IMR-90 (cell line): Measurements from ENCODE around the gene PALS1. TPM values are rescaled to one million over a fixed set of nuclear protein-coding genes. Genes with fewer than 3 reads are reported as not detected.

Experiments
- ATAC-seq: fragments of 200-7000 bp; cut with Tn5 transposase; 2 replicates; pipeline ENCODE4 v1.9.1; 2020; ENCODE audit warnings: low read depth, mild to moderate bottlenecking, moderate library complexity
- BruUV-seq: library from RNA; stranded (reverse); fragments of 400-500 nt; replicated peaks from 2 replicates; lab custom pipeline; 2021; lab: Mats Ljungman, UMichigan
- CTCF ChIA-PET: fragments of 300-600 bp; formaldehyde crosslinking; extraction: SDS; loops from one replicate; lab custom pipeline; 2021; ENCODE audit warnings: antibody characterized with exemption; lab: Yijun Ruan, JAX
- POLR2A ChIA-PET: fragments of 300-600 bp; sonication (Branson Sonifier 250); formaldehyde crosslinking; loops from one replicate; lab custom pipeline; 2022; ENCODE audit warnings: antibody characterized with exemption; ENCODE audit not compliant: unreplicated experiment; lab: Charles Lee
- DNase-seq: peaks from one replicate; pipeline ENCODE4 v3.0.0; 2013
- H2AFZ ChIP-seq: replicated peaks from 2 replicates; pipeline ENCODE3; 2013; ENCODE audit warnings: low read length, mild to moderate bottlenecking; ENCODE audit not compliant: poor library complexity
- H2AK5ac ChIP-seq: 2 replicates; pipeline ENCODE4 v1.6.1; 2013; ENCODE audit warnings: low read depth, low read length, inconsistent platforms
- H2AK9ac ChIP-seq: replicated peaks from 2 replicates; pipeline ENCODE3; 2013; ENCODE audit warnings: mild to moderate bottlenecking, low read depth, low read length, moderate library complexity; ENCODE audit not compliant: poor library complexity
- H2BK120ac ChIP-seq: 2 replicates; pipeline ENCODE4 v1.6.1; 2013; ENCODE audit warnings: low read depth, low read length, inconsistent platforms
- H2BK15ac ChIP-seq: 3 replicates; pipeline ENCODE4 v1.6.1; 2013; ENCODE audit warnings: low read depth, low read length, inconsistent platforms
- H2BK20ac ChIP-seq: 2 replicates; pipeline ENCODE4 v1.6.1; 2013; ENCODE audit warnings: low read depth, mild to moderate bottlenecking, inconsistent platforms, low read length, moderate library complexity
- H2BK5ac ChIP-seq: 2 replicates; pipeline ENCODE4 v1.6.1; 2013; ENCODE audit warnings: mild to moderate bottlenecking, low read depth, low read length, inconsistent platforms; ENCODE audit not compliant: poor library complexity, severe bottlenecking
- H3K14ac ChIP-seq: replicated peaks from 2 replicates; pipeline ENCODE4 v1.6.1; 2013; ENCODE audit warnings: low read depth, low read length, inconsistent platforms
- H3K18ac ChIP-seq: 2 replicates; pipeline ENCODE4 v1.6.1; 2013; ENCODE audit warnings: low read depth, low read length, control low read depth
- H3K23ac ChIP-seq: 2 replicates; pipeline ENCODE4 v1.6.1; 2013; ENCODE audit warnings: low read depth, low read length, inconsistent platforms
- H3K27ac ChIP-seq: 2 replicates; pipeline ENCODE4 v1.5.1; 2013; ENCODE audit warnings: mild to moderate bottlenecking, control low read depth, low read length; ENCODE audit not compliant: insufficient read depth
- H3K27me3 ChIP-seq: 2 replicates; pipeline ENCODE4 v1.6.1; 2013; ENCODE audit warnings: low read length; ENCODE audit not compliant: control insufficient read depth, insufficient read depth
- H3K36me3 ChIP-seq: 2 replicates; pipeline ENCODE4 v1.6.1; 2013; ENCODE audit warnings: low read length, mixed read lengths; ENCODE audit not compliant: control insufficient read depth, insufficient read depth
- H3K4ac ChIP-seq: 2 replicates; pipeline ENCODE4 v1.6.1; 2013; ENCODE audit warnings: low read depth, low read length, inconsistent platforms
- H3K4me1 ChIP-seq: 2 replicates; pipeline ENCODE4 v1.6.1; 2013; ENCODE audit warnings: low read length, mixed read lengths; ENCODE audit not compliant: control insufficient read depth, insufficient read depth
- H3K4me2 ChIP-seq: 2 replicates; pipeline ENCODE4 v1.6.1; 2013; ENCODE audit warnings: low read depth, mild to moderate bottlenecking, control low read depth, low read length, moderate library complexity
- H3K4me3 ChIP-seq: 2 replicates; pipeline ENCODE4 v1.5.1; 2013; ENCODE audit warnings: low read depth, mild to moderate bottlenecking, control low read depth, low read length, moderate library complexity; ENCODE audit not compliant: insufficient read depth
- H3K56ac ChIP-seq: 2 replicates; pipeline ENCODE4 v1.6.1; 2013; ENCODE audit warnings: low read length, inconsistent platforms; ENCODE audit not compliant: insufficient read depth; ENCODE audit errors: extremely low read depth
- H3K79me1 ChIP-seq, 2 experiments: 2 replicates each; pipeline ENCODE4 v1.6.1; 2013; ENCODE audit warnings: low read length in 2 of 2, inconsistent platforms in 1 of 2, low read depth in 1 of 2
- H3K9ac ChIP-seq: 2 replicates; pipeline ENCODE4 v1.6.1; 2013; ENCODE audit warnings: low read depth, low read length, control low read depth
- H3K9me1 ChIP-seq: 2 replicates; pipeline ENCODE4 v1.6.1; 2013; ENCODE audit warnings: low read length, inconsistent platforms; ENCODE audit not compliant: insufficient read depth
- H3K9me3 ChIP-seq: 2 replicates; pipeline ENCODE4 v1.6.1; 2013; ENCODE audit warnings: low read length; ENCODE audit not compliant: control insufficient read depth, insufficient read depth
- H4K20me1 ChIP-seq: 2 replicates; pipeline ENCODE4 v1.6.1; 2013; ENCODE audit warnings: low read length, inconsistent platforms; ENCODE audit not compliant: insufficient read depth
- H4K5ac ChIP-seq: 2 replicates; pipeline ENCODE4 v1.6.1; 2013; ENCODE audit warnings: mild to moderate bottlenecking, low read depth, low read length, control low read depth
- H4K8ac ChIP-seq, 2 experiments: 2 replicates each; pipeline ENCODE4 v1.6.1; 2013; ENCODE audit warnings: low read depth in 2 of 2, low read length in 2 of 2, control low read depth in 1 of 2, inconsistent platforms in 1 of 2
- H4K91ac ChIP-seq: 2 replicates; pipeline ENCODE4 v1.6.1; 2013; ENCODE audit warnings: low read depth, low read length, inconsistent platforms; ENCODE audit not compliant: insufficient read depth
- MAFK ChIP-seq: IDR thresholded peaks from 2 replicates; pipeline ENCODE4 v1.6.1; 2012; ENCODE audit warnings: low read depth, low read length, improper control_type of control experiment
- RFX5 ChIP-seq: IDR thresholded peaks from 2 replicates; pipeline ENCODE4 v1.8.0; 2012; ENCODE audit warnings: low read depth, mild to moderate bottlenecking, low read length, moderate library complexity
- WGBS, 2 experiments: methylation state at CpG; one replicate each; pipeline versions ENCODE4 v1.1.5 to v1.1.7; 2013; ENCODE audit warnings: missing lambda C conversion rate in 2 of 2; ENCODE audit not compliant: insufficient read length in 1 of 2; ENCODE audit errors: extremely low coverage in 2 of 2; 5-methylcytosine and 5-hydroxymethylcytosine counted together
- dilution Hi-C: fragments of 300-500 bp; cut with HindIII; formaldehyde crosslinking; loops from one replicate; pipeline ENCODE4 v1.14.3; 2018; ENCODE audit warnings: low sequenced_read_pairs; ENCODE audit not compliant: unreplicated experiment
- in situ Hi-C: fragments of 300-500 bp; cut with MboI; formaldehyde crosslinking; loops from 3 replicates; pipeline ENCODE4 v1.14.3; 2019; ENCODE audit warnings: low sequenced_read_pairs, inconsistent platforms, mixed read lengths
- intact Hi-C: fragments of 100-400 bp; cut with micrococcal nuclease; formaldehyde crosslinking; loops from 2 replicates; pipeline ENCODE4 v1.10.0; 2022
- polyA plus RNA-seq, 3 experiments: library from polyadenylated mRNA; depleted of rRNA; stranded (reverse); fragments of >200 nt; gene quantifications; 2 replicates each; pipeline ENCODE4 v1.2.3, GENCODE V29; 2012; ENCODE audit warnings: low replicate concordance in 1 of 3
- total RNA-seq: library from RNA; depleted of rRNA; stranded (reverse); fragments of >200 nt; gene quantifications from 2 replicates; pipeline ENCODE4 v1.2.3, GENCODE V29; 2012
- TF ChIP-seq, protein P1 (sequence below): fragments of 150-350 bp; IDR thresholded peaks from 2 replicates; pipeline ENCODE4 v1.6.1; 2016; ENCODE audit warnings: low read depth, mild to moderate bottlenecking, low read length, moderate library complexity, borderline replicate concordance
- TF ChIP-seq, protein P2 (sequence below): fragments of 150-350 bp; IDR thresholded peaks from 2 replicates; pipeline ENCODE4 v1.6.1; 2017; ENCODE audit warnings: mild to moderate bottlenecking, antibody characterized with exemption, low read length, low read depth

The PALS1 gene
- total and polyA plus RNA-seq, 2 of the 4 experiments (the other 2 are of a cell fraction) = 17.7 to 40.1 TPM

- H3K4me3 ChIP-seq = no peak overlapping the region; the same call in 1 of the 2 replicates
- CTCF ChIA-PET = interaction anchor here (0.9 to 1.2 kb wide), 2 partner anchors 16 to 20 kb away, joined by 3 to 9 read pairs; no protein-coding TSS in a partner anchor
- H3K36me3 ChIP-seq = peaks cover 6% of the 10 kb centered on the region
- WGBS, 2 experiments = no CpG with 5 or more reads among the region's 4 CpGs
- peak overlapping the region; percentile 87 for H3K4me2 ChIP-seq
- H3K9me1 ChIP-seq = peaks cover 13% of the 10 kb centered on the region
- POLR2A ChIA-PET = no interaction called here
- H4K5ac ChIP-seq = no peak overlapping the region
- peaks cover 32% of the 10 kb centered on the region for H4K20me1 ChIP-seq
- no peak overlapping the region for H4K91ac ChIP-seq
- peak; percentile 87 for DNase-seq
- peak overlapping the region; percentile 88; the same call in 1 of the 2 replicates for H3K27ac ChIP-seq
- intact Hi-C loops (loop anchor here (2.0 kb wide), 1 partner anchor 29 kb away; the partner anchor contains the start of gene PALS1), in situ Hi-C loops (no loop called here), dilution Hi-C loops (no loop called here)
- peak overlapping the region; percentile 84 for H2BK5ac ChIP-seq
- H3K14ac ChIP-seq = no peak overlapping the region
- H2AK5ac ChIP-seq = no peak overlapping the region
- H3K23ac ChIP-seq = peak overlapping the region; percentile 48; the same call in 1 of the 2 replicates
- peak; percentile 60; the same call in 1 of the 2 replicates for TF ChIP-seq RFX5
- peak; percentile 55 for TF ChIP-seq MAFK
- TF ChIP-seq, protein P1, sequence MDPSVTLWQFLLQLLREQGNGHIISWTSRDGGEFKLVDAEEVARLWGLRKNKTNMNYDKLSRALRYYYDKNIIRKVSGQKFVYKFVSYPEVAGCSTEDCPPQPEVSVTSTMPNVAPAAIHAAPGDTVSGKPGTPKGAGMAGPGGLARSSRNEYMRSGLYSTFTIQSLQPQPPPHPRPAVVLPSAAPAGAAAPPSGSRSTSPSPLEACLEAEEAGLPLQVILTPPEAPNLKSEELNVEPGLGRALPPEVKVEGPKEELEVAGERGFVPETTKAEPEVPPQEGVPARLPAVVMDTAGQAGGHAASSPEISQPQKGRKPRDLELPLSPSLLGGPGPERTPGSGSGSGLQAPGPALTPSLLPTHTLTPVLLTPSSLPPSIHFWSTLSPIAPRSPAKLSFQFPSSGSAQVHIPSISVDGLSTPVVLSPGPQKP = no peak
- TF ChIP-seq, protein P2, sequence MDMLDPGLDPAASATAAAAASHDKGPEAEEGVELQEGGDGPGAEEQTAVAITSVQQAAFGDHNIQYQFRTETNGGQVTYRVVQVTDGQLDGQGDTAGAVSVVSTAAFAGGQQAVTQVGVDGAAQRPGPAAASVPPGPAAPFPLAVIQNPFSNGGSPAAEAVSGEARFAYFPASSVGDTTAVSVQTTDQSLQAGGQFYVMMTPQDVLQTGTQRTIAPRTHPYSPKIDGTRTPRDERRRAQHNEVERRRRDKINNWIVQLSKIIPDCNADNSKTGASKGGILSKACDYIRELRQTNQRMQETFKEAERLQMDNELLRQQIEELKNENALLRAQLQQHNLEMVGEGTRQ = no peak
- peaks cover 19 to 64% of the 10 kb centered on the region in 2 experiments for H3K79me1 ChIP-seq
- no peak overlapping the region for H2BK120ac ChIP-seq
- peak overlapping the region; percentile 51; the same call in 1 of the 2 replicates for H3K9ac ChIP-seq
- H3K4me1 ChIP-seq = peaks cover 6% of the 10 kb centered on the region
- H2AK9ac ChIP-seq = no peak overlapping the region
- no peak overlapping the region for H2AFZ ChIP-seq
- H3K56ac ChIP-seq = no peak overlapping the region
- H2BK20ac ChIP-seq = no peak overlapping the region
- no peaks in the 10 kb centered on the region for H3K9me3 ChIP-seq
- no peaks in the 10 kb centered on the region for H3K27me3 ChIP-seq
- BruUV-seq = no TSS peak
- no peak overlapping the region; the same call in 1 of the 2 replicates for H3K18ac ChIP-seq
- H2BK15ac ChIP-seq = no peak overlapping the region
- ATAC-seq = peak; percentile 70
- no peak overlapping the region for H4K8ac ChIP-seq
- H3K4ac ChIP-seq = no peak overlapping the region; the same call in 1 of the 2 replicates
Observed at GRCh38 chr14:67269298-67270060, 28.2 kb downstream of the PALS1 start.
